Measurements from ENCODE around the gene ASRGL1. TPM values are rescaled to one million over a fixed set of nuclear protein-coding genes. Genes with fewer than 3 reads are reported as not detected.

The ASRGL1 gene
- total RNA-seq, 1 donor from 2014 or later = 2.9 TPM

DNA sequence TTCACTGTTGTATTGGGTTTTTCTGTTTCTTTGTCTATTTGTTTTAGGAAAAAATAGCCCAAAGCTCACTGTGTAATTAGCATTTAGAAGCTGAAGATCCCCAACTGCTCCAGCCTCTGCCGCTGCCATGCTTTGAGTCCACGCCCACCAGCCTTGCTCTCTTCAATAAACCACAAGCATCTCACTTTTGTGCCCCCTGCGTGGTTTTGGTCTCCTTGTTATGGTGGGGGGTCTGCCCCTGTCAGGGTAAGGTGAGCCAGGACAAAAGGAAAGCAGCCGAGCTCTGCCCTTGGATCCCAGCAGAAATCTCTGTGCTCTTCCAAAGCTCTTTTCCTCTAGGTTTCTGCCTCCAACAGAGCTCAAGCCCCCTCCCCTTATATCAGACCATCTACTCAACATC is 85.8 kb downstream of the ASRGL1 start:
- Mint-ChIP-seq H3K27me3 (ENCODE audit: unreplicated experiment) (peaks cover 2% of the 10 kb centered on the region), H3K27ac (ENCODE audit: unreplicated experiment) (no peak overlapping the region), H3K4me1 (ENCODE audit: unreplicated experiment) (peaks cover 35% of the 10 kb centered on the region), H3K36me3 (ENCODE audit: unreplicated experiment) (no peaks in the 10 kb centered on the region), H3K9me3 (ENCODE audit: unreplicated experiment) (no peaks in the 10 kb centered on the region), H3K4me3 (ENCODE audit: unreplicated experiment) (no peak overlapping the region)
- DNase-seq (ENCODE audit: extremely low spot score, unreplicated experiment) = no peak
- TF ChIP-seq CTCF (IDR thresholded peaks at IDR 0.05) = no peak

DNA sequence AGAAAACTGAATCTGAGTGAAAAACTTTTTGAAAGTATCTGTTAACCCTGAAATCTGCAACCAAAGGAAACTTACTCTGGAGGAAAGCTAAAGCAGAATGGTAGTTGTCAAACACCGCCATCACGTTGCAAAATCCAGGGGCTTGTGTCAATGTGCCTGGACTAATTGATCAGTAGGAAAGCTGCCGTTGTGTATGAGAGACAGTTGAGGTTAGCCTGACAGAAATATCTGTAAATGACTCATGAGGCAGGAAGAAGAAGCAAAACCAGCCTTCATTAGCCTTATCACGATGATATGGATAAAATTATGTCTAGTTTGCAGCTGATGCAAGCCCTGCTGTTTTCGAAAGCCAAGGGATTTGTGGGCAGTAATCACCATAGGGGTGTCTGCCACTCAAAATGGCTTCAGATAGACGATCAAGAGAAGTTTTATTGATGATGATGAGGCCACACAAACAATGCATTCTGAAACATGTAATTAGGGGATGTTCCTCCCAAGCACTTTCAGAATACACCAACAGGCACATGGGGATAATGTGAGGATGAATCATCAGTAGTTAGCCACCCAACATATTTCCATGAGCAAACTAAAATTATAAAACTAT is 90.5 kb downstream of the ASRGL1 start:
- DNase-seq (ENCODE audit: extremely low spot score, unreplicated experiment) = no peak
- Mint-ChIP-seq H3K4me1 (ENCODE audit: unreplicated experiment) (peaks cover 66% of the 10 kb centered on the region), H3K9me3 (ENCODE audit: unreplicated experiment) (no peaks in the 10 kb centered on the region), H3K27me3 (ENCODE audit: unreplicated experiment) (no peaks in the 10 kb centered on the region), H3K4me3 (ENCODE audit: unreplicated experiment) (no peak overlapping the region), H3K36me3 (ENCODE audit: unreplicated experiment) (no peaks in the 10 kb centered on the region), H3K27ac (ENCODE audit: unreplicated experiment) (peak overlapping the region; percentile 79)
- no peak for TF ChIP-seq CTCF (IDR thresholded peaks at IDR 0.05)

DNA sequence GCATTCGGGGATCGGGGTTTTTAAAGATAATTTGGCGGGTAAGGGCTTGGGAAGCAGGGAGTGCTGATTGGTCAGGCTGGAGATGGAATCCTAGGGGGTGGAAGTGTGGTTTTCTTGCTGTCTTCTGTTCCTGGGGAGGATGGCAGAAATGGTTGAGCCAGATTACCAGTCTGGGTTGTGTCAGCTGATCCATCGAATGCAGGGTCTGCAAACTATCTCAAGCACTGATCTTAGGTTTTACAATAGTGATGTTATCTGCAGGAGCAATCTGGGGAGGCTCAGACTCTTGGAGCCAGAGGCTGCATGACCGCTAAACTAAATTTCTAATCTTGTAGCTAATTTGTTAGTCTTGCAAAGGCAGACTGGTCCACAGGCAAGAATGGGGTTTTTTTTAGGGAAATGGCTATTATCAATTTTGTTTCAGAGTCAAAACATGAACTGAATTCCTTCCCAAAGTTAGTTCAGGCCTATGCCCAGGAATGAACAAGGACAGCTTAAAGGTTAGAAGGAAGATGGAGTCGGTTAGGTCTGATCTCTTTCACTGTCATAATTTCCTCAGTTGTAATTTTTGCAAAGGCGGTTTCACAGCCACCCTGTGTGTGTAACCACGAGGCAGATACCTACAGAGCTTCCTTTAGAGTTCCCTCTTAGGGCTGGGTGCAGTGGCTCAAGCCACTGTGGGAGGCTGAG is 91.8 kb downstream of the ASRGL1 start:
- DNase-seq (ENCODE audit: extremely low spot score, unreplicated experiment) = no peak
- Mint-ChIP-seq H3K27me3 (ENCODE audit: unreplicated experiment) (no peaks in the 10 kb centered on the region), H3K27ac (ENCODE audit: unreplicated experiment) (peak overlapping the region; percentile 25), H3K4me1 (ENCODE audit: unreplicated experiment) (peaks cover 64% of the 10 kb centered on the region), H3K4me3 (ENCODE audit: unreplicated experiment) (no peak overlapping the region), H3K36me3 (ENCODE audit: unreplicated experiment) (no peaks in the 10 kb centered on the region), H3K9me3 (ENCODE audit: unreplicated experiment) (no peaks in the 10 kb centered on the region)
- no peak for TF ChIP-seq CTCF (IDR thresholded peaks at IDR 0.05)

DNA sequence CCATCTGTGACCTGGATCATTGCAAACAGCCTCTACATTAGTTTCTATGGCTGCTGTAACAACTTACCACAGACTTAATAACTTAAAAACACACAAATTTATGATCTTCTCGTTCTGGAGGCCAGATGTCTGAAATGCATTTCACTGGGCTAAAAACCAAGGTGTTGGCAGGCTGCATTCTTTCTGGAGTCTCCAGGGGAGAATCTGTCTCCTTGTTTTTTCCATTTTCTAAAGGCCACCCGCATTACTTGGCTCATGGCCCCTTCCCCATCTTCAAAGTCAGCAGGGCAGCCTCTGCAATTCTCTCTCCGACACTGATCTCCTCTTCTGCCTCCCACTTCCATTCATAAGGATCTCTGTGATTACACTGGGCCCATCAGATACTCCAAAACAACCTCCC is 93.2 kb downstream of the ASRGL1 start:
- no peak overlapping the region for H3K27ac Mint-ChIP-seq (ENCODE audit: unreplicated experiment)
- H3K4me1 Mint-ChIP-seq (ENCODE audit: unreplicated experiment) = peaks cover 61% of the 10 kb centered on the region
- no peaks in the 10 kb centered on the region for H3K27me3 Mint-ChIP-seq (ENCODE audit: unreplicated experiment)
- TF ChIP-seq CTCF (IDR thresholded peaks at IDR 0.05) = no peak
- H3K36me3 Mint-ChIP-seq (ENCODE audit: unreplicated experiment) = no peaks in the 10 kb centered on the region
- DNase-seq (ENCODE audit: extremely low spot score, unreplicated experiment) = no peak
- no peaks in the 10 kb centered on the region for H3K9me3 Mint-ChIP-seq (ENCODE audit: unreplicated experiment)
- no peak overlapping the region for H3K4me3 Mint-ChIP-seq (ENCODE audit: unreplicated experiment)

- Mint-ChIP-seq H3K27ac (ENCODE audit: unreplicated experiment) (peak overlapping the region; percentile 76), H3K4me1 (ENCODE audit: unreplicated experiment) (peaks cover 57% of the 10 kb centered on the region), H3K36me3 (ENCODE audit: unreplicated experiment) (no peaks in the 10 kb centered on the region), H3K4me3 (ENCODE audit: unreplicated experiment) (peak overlapping the region; percentile 50), H3K27me3 (ENCODE audit: unreplicated experiment) (no peaks in the 10 kb centered on the region), H3K9me3 (ENCODE audit: unreplicated experiment) (no peaks in the 10 kb centered on the region)
- no peak for TF ChIP-seq CTCF (IDR thresholded peaks at IDR 0.05)
- no peak for DNase-seq (ENCODE audit: extremely low spot score, unreplicated experiment)
Observed at GRCh38 chr11:62431171-62431901, 94.1 kb downstream of the ASRGL1 start.

Measured in osteocyte (in vitro differentiated cells).